ENCODE results near the gene CYFIP2. TPM values are rescaled to one million over a fixed set of nuclear protein-coding genes. Genes with fewer than 3 reads are reported as not detected.

CYFIP2 gene
- total and polyA plus RNA-seq, 2 of the 13 experiments (the other 11 are each of a cell fraction or from before 2014, with no cell fraction given): 22.6 to 30.3 TPM

DNA sequence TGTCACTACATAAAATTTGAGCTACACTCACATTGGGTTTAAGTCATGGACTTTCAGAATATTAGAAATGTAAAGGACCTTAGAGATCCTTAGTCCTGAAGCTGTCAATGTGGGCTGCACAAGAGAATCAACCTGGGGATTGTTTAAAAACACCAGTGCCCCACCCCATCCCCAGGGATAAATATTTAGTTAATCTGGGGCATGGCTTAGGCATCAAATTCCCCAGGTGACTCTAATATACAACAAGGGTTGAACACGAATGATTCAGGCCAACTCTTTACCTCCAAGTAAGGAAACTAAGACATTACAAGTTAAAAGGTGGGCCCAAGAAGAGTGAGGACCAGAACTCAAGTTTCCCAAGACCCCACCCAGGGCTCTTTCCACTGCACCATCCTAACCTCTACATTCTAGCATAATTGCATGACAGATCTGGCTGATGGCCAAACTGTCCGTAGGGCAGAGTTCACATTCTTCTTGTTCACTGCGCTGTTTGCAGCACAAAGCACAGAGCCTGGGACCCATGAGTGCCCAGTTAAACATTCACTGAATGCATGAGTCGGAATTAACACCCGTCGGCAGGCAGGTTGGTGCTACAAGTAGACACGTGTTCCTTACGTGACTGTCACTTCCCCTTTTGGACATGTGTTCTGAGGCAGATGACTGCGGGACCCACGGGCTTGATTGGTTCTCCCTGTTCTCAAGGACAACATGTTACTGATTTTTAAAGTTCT, 25.2 kb downstream of the CYFIP2 start (continued):
- TF ChIP-seq, protein P1, sequence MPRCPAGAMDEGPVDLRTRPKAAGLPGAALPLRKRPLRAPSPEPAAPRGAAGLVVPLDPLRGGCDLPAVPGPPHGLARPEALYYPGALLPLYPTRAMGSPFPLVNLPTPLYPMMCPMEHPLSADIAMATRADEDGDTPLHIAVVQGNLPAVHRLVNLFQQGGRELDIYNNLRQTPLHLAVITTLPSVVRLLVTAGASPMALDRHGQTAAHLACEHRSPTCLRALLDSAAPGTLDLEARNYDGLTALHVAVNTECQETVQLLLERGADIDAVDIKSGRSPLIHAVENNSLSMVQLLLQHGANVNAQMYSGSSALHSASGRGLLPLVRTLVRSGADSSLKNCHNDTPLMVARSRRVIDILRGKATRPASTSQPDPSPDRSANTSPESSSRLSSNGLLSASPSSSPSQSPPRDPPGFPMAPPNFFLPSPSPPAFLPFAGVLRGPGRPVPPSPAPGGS (CRISPR knock-in tag; IDR thresholded peaks at IDR 0.05): peak; percentile 55; the same call in 1 of the 2 replicates
- TF ChIP-seq, protein P2, sequence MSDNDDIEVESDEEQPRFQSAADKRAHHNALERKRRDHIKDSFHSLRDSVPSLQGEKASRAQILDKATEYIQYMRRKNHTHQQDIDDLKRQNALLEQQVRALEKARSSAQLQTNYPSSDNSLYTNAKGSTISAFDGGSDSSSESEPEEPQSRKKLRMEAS (IDR thresholded peaks at IDR 0.05): peak; percentile 99
- TF ChIP-seq NFKBIZ (CRISPR knock-in tag; IDR thresholded peaks at IDR 0.05): peak; percentile 89; the same call in 1 of the 2 replicates
- TF ChIP-seq, protein P3, sequence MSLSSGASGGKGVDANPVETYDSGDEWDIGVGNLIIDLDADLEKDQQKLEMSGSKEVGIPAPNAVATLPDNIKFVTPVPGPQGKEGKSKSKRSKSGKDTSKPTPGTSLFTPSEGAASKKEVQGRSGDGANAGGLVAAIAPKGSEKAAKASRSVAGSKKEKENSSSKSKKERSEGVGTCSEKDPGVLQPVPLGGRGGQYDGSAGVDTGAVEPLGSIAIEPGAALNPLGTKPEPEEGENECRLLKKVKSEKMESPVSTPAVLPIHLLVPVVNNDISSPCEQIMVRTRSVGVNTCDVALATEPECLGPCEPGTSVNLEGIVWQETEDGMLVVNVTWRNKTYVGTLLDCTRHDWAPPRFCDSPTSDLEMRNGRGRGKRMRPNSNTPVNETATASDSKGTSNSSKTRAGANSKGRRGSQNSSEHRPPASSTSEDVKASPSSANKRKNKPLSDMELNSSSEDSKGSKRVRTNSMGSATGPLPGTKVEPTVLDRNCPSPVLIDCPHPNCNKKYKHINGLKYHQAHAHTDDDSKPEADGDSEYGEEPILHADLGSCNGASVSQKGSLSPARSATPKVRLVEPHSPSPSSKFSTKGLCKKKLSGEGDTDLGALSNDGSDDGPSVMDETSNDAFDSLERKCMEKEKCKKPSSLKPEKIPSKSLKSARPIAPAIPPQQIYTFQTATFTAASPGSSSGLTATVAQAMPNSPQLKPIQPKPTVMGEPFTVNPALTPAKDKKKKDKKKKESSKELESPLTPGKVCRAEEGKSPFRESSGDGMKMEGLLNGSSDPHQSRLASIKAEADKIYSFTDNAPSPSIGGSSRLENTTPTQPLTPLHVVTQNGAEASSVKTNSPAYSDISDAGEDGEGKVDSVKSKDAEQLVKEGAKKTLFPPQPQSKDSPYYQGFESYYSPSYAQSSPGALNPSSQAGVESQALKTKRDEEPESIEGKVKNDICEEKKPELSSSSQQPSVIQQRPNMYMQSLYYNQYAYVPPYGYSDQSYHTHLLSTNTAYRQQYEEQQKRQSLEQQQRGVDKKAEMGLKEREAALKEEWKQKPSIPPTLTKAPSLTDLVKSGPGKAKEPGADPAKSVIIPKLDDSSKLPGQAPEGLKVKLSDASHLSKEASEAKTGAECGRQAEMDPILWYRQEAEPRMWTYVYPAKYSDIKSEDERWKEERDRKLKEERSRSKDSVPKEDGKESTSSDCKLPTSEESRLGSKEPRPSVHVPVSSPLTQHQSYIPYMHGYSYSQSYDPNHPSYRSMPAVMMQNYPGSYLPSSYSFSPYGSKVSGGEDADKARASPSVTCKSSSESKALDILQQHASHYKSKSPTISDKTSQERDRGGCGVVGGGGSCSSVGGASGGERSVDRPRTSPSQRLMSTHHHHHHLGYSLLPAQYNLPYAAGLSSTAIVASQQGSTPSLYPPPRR (CRISPR knock-in tag; IDR thresholded peaks at IDR 0.05; ENCODE audit: borderline replicate concordance): peak; percentile 84
- TF ChIP-seq, protein P4, sequence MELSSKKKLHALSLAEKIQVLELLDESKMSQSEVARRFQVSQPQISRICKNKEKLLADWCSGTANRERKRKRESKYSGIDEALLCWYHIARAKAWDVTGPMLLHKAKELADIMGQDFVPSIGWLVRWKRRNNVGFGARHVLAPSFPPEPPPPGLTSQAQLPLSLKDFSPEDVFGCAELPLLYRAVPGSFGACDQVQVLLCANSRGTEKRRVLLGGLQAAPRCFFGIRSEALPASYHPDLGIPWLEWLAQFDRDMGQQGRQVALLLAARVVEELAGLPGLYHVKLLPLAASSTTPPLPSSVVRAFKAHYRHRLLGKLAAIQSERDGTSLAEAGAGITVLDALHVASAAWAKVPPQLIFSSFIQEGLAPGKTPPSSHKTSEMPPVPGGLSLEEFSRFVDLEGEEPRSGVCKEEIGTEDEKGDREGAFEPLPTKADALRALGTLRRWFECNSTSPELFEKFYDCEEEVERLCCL (CRISPR knock-in tag; IDR thresholded peaks at IDR 0.05; ENCODE audit: borderline replicate concordance): 0 out of 2 replicates have a peak, but pooled peaks have one; percentile 51
- TF ChIP-seq ZNF530 (CRISPR knock-in tag; IDR thresholded peaks at IDR 0.05; ENCODE audit: low read depth): no peak
- TF ChIP-seq SRF (IDR thresholded peaks at IDR 0.05; ENCODE audit: low read depth, low read length): peak; percentile 93
- TF ChIP-seq MXD4 (CRISPR knock-in tag; IDR thresholded peaks at IDR 0.05): peak; percentile 98
- peak; percentile 99 for TF ChIP-seq ERF (CRISPR knock-in tag; IDR thresholded peaks at IDR 0.05)
- TF ChIP-seq, protein P5, sequence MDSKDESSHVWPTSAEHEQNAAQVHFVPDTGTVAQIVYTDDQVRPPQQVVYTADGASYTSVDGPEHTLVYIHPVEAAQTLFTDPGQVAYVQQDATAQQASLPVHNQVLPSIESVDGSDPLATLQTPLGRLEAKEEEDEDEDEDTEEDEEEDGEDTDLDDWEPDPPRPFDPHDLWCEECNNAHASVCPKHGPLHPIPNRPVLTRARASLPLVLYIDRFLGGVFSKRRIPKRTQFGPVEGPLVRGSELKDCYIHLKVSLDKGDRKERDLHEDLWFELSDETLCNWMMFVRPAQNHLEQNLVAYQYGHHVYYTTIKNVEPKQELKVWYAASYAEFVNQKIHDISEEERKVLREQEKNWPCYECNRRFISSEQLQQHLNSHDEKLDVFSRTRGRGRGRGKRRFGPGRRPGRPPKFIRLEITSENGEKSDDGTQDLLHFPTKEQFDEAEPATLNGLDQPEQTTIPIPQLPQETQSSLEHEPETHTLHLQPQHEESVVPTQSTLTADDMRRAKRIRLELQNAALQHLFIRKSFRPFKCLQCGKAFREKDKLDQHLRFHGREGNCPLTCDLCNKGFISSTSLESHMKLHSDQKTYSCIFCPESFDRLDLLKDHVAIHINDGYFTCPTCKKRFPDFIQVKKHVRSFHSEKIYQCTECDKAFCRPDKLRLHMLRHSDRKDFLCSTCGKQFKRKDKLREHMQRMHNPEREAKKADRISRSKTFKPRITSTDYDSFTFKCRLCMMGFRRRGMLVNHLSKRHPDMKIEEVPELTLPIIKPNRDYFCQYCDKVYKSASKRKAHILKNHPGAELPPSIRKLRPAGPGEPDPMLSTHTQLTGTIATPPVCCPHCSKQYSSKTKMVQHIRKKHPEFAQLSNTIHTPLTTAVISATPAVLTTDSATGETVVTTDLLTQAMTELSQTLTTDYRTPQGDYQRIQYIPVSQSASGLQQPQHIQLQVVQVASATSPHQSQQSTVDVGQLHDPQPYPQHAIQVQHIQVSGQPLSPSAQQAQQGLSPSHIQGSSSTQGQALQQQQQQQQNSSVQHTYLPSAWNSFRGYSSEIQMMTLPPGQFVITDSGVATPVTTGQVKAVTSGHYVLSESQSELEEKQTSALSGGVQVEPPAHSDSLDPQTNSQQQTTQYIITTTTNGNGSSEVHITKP (CRISPR knock-in tag; IDR thresholded peaks at IDR 0.05; ENCODE audit: low read depth): peak; percentile 47; the same call in 1 of the 2 replicates
- TF ChIP-seq PHB2 (IDR thresholded peaks at IDR 0.05; ENCODE audit: partially characterized antibody): no peak
- TF ChIP-seq ISL2 (CRISPR knock-in tag; IDR thresholded peaks at IDR 0.05): peak; percentile 69; the same call in 1 of the 2 replicates
- peak; percentile 65; the same call in 1 of the 2 replicates for TF ChIP-seq ZIK1 (CRISPR knock-in tag; IDR thresholded peaks at IDR 0.05; ENCODE audit: borderline replicate concordance, low read depth)
- TF ChIP-seq YEATS4 (CRISPR knock-in tag; IDR thresholded peaks at IDR 0.05; ENCODE audit: borderline replicate concordance): peak; percentile 75
- peak; percentile 54 for TF ChIP-seq PHF20 (CRISPR knock-in tag; IDR thresholded peaks at IDR 0.05)
- peak; percentile 88 for TF ChIP-seq HOXA3 (CRISPR knock-in tag; IDR thresholded peaks at IDR 0.05)
- peak; percentile 74 for TF ChIP-seq KAT8 (CRISPR knock-in tag; IDR thresholded peaks at IDR 0.05)
- peak; percentile 68; the same call in 1 of the 2 replicates for TF ChIP-seq ZNF232 (CRISPR knock-in tag; IDR thresholded peaks at IDR 0.05; ENCODE audit: borderline replicate concordance)
